ENCODE results near the gene CAPN2.

The CAPN2 gene

GRCh38 chr1:223761411-223761810 is 49.1 kb downstream of the CAPN2 start:
- no peak for DNase-seq (ENCODE audit: low read depth)

GRCh38 chr1:223763251-223763650 is 50.9 kb downstream of the CAPN2 start:
- no peak for DNase-seq (ENCODE audit: low read depth)

GRCh38 chr1:223763881-223764280 is 51.5 kb downstream of the CAPN2 start:
- no peak for DNase-seq (ENCODE audit: low read depth)

- DNase-seq (ENCODE audit: low read depth): no peak
Measured at GRCh38 chr1:223765036-223765718, 52.8 kb downstream of the CAPN2 start.

- no peak for DNase-seq (ENCODE audit: low read depth)
Measured at GRCh38 chr1:223765719-223766340, 53.5 kb downstream of the CAPN2 start.

- DNase-seq (ENCODE audit: low read depth): no peak
Measured at GRCh38 chr1:223770621-223771315, 58.4 kb downstream of the CAPN2 start.

- DNase-seq (ENCODE audit: low read depth): no peak
Measured at GRCh38 chr1:223771469-223771813, 59.1 kb downstream of the CAPN2 start.

- no peak for DNase-seq (ENCODE audit: low read depth)
Measured at GRCh38 chr1:223771814-223772770, 59.8 kb downstream of the CAPN2 start.

GRCh38 chr1:223772771-223773160 is 60.4 kb downstream of the CAPN2 start:
- no peak for DNase-seq (ENCODE audit: low read depth)

GRCh38 chr1:223774134-223774814 is 61.9 kb downstream of the CAPN2 start:
- no peak for DNase-seq (ENCODE audit: low read depth)

GRCh38 chr1:223775054-223775453 is 62.7 kb downstream of the CAPN2 start:
- DNase-seq (ENCODE audit: low read depth): no peak

GRCh38 chr1:223775711-223776074 is 63.4 kb downstream of the CAPN2 start:
- no peak for DNase-seq (ENCODE audit: low read depth)

GRCh38 chr1:223776075-223776814 is 63.9 kb downstream of the CAPN2 start:
- no peak for DNase-seq (ENCODE audit: low read depth)

- no peak for DNase-seq (ENCODE audit: low read depth)
Measured at GRCh38 chr1:223776826-223777454, 64.6 kb downstream of the CAPN2 start.

- DNase-seq (ENCODE audit: low read depth): no peak
Measured at GRCh38 chr1:223780318-223780717, 68.0 kb downstream of the CAPN2 start.

- no peak for DNase-seq (ENCODE audit: low read depth)
Measured at GRCh38 chr1:223780949-223781348, 68.6 kb downstream of the CAPN2 start.

GRCh38 chr1:223783676-223784075 is 71.3 kb downstream of the CAPN2 start:
- DNase-seq (ENCODE audit: low read depth): no peak

GRCh38 chr1:223784541-223784940 is 72.2 kb downstream of the CAPN2 start:
- no peak for DNase-seq (ENCODE audit: low read depth)

GRCh38 chr1:223785808-223786207 is 73.5 kb downstream of the CAPN2 start:
- no peak for DNase-seq (ENCODE audit: low read depth)

- DNase-seq (ENCODE audit: low read depth): no peak
Measured at GRCh38 chr1:223788746-223789415, 76.5 kb downstream of the CAPN2 start.
